NCI-H446 (cell line): ENCODE measurements around the gene SNRPF.
A peak's percentile ranks its signal among the peaks of the same experiment; 100 is the strongest.

ENCODE experiments used
- DNase-seq, 2 experiments: peaks; one replicate each; lab custom pipeline; 2025; lab: John Stamatoyannopoulos, UW

SNRPF gene

DNA sequence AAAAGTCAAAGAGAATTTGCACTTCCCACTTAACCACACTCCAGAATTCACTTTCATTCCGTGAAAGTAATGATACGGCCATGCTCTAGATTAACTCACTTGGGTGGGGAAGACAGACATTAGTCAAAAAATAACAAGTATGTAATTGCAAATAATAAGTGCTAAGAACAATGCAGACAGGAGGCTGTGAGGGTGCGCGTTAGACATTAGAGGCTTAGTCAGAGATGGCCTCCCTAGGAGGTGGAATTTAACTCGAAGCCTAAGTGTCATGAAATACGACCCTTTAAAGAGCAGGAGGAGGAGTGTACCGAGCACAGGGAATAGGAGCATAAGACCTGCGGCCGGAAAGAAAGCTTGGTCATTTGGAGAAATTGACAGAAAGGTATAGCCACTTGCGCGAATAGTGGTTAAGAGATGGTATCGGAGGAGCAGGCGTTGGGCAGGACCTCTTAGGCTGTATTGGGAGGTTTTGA, 628 bp downstream of the SNRPF start:
- no peak for DNase-seq

DNA sequence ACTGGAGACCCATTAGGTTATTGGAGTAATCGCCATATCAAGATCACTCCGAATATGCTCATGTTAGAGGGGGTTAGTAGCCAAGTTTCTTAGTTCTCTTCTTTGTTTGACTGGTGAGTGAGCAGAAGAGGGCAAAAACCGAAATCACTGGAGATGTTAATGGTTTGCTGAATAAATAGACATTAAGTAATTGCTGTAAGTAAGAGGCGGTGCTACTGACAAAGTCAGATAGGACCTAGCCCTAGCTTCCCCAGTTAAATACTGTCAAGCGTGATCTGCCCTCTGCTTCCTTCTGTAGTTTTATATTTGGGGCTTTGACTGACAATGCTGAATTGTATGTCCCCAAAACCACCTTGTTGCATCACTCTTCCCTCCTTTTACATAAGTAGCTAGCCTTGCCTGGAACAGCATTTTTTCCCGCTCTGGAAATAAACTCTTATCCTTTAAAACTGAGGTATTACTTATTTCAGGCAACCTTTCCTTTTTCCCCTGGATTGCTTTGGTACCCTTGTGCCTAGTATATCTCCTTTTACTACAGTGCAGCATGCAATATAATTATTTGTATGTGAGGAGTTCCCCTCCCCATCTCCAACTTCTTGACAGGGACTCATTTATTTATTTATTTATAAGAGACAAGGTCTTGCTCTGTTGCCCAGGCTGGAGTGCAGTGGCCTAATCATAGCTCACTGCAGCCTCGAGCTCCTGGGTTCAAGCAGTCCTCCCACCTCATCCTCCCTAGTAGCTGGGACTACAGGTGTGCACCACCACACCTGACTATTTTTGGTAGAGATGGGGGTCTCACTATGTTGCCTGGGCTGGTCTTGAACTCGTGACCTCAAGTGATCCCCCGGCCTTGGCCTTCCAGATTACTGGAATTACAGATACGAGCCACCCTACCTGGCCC, 1.4 kb downstream of the SNRPF start:
- no peak for DNase-seq

DNA sequence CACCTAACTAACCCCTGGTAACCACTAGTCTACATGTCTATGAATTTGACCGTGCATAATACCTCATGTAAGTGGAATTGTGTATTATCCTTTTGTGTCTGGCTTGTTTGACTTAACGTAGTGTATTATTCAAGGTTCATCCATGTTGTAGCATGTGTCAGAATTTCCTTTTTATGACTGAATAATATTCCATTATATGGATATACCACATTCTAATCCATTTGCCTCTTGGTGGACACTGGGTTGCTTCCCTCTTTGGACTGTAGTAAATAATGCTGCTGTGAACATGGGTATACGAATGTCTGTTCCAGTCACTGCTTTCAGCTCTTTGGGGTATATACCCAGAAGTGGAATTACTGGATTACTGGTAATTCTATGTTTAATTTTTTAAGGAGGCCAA, 3.3 kb downstream of the SNRPF start:
- no peak for DNase-seq

DNA sequence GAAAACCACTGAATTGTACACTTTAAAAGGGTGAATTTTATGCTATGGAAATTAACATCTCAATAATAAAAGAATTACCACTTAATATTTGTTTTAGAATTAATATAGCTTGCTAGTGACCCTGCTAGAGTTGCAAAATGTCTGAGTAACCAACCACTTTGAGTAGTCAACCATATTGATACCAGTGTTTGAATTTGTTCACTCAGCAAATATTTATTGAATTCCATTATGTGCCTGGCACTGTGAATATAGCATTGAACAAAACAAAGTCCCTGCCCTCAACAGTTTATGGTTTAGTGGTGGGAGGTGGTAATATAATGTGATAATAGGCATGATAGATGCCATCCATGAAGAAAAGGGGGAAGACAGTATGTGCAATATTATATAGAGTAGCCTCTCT, 4.6 kb downstream of the SNRPF start:
- no peak for DNase-seq

DNA sequence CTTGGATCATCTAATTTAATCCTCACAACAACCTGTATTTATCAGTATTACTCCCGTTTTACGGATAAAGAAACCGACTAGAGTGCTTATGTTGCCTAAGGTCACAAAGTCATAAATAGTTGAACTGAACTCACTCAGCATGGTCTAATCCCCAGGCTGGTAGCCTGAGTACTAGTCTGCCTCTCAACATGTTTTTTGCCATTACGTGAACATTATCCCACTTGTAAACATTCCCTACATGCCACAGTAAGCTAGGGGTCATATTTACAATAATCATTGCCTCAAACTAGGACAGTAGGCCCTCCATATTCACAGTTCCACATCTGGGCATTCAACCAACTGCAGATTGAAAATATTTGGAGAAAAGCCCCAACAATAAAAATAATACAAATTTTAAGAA, 12.1 kb downstream of the SNRPF start:
- DNase-seq, result no peak

- no peak for DNase-seq
Observed at GRCh38 chr12:95874452-95874851, 15.7 kb downstream of the SNRPF start.

DNA sequence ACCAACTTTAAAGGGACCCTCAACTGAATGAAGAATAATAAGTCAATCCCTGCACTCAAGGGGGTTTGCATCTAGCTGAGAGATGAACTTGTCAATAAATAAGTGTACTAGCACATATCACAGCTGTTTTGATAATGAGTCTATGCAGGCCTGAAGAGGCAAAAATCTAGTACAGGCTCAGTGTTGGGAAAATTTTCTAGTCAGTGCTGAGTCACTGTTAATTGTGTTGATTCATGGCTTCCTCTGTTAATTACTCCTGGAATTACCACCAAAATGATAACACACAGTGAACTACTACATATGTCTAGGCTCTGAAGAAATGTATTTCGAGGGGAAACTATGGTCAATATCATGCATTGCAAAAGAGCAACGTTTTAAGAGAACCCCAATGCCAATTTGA, 18.9 kb downstream of the SNRPF start:
- DNase-seq, result no peak

GRCh38 chr12:95880895-95881294, 22.1 kb downstream of the SNRPF start:
- no peak for DNase-seq

- DNase-seq, result peak in 1 of 2 experiments; percentile 43
Observed at GRCh38 chr12:95881331-95881955, 22.7 kb downstream of the SNRPF start.

DNA sequence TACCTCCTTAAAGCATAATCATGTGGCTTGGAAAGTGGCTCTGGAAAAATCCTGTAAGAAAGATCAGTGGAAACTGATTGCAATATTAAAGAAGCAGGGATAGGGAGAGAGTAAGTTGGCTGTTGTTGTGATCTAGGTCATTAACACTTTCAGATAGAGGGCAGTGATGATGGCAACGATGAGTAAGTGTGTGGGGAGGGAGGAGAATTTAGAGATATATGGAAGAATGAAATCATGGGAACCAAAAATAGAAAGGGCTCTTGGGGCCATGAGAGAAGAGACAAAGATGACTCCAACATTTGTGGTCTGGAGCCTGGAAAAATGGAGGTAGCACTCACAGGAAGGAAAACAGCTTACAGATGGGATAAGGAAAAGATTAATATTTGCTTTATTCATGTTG, 23.3 kb downstream of the SNRPF start:
- no peak for DNase-seq

GRCh38 chr12:95882873-95883272, 24.1 kb downstream of the SNRPF start:
- no peak for DNase-seq

DNA sequence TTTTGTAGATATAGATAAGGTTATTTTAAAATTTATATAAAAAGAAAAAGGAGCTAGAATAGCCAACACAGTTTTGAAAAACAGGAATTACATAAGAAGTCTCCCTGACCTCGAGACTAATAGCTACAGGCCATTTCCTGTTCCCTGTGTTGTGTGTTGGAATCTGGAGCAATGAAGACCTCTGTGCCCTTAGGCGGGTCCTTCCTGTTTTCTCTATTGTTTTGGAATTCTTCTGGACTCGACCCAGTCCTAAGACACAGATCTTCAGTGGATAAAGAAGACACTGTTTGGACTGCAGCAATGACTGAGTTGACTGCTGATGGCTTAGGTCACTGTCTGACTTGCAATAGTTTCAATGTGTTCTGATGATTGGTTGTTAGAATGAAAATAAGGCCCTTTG, 26.2 kb downstream of the SNRPF start:
- no peak for DNase-seq

DNA sequence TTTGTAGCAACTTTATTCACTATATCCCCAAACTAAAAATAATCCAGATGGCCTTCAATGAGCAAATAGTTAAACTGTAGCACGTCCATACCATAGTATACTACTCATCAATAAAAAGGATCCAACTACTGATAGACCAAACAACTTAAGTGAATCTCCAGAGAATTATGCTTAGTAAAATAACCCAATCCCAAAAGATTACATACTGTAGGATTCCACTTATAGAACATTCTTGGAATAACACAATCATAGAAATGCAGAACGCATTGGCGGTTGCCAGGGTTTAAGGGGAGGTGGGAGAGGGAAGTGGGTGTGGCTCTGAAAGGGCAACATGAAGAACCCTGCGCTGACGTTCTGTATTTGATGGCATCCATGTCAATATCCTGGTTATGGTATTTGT, 28.6 kb downstream of the SNRPF start:
- no peak for DNase-seq

DNA sequence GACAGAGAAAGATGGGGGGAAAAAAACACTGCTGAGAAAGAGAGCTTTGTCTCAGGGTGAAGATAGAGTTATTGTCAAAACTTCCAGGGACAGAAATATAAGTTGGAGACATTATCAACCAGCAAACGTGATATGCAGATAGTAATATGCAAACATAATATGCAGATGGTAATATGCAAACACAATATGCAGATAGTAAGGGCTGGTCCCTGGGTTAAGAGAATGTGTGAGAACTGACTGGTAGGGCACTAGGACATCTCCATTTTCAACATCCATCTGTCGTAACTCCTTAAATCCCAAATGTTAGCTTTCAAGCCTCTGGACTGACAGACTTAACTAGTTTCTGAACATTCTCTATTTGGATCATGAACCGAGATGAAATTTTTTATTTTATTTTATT, 32.2 kb downstream of the SNRPF start:
- no peak for DNase-seq

- DNase-seq, result no peak
Observed at GRCh38 chr12:95896846-95897245, 38.1 kb downstream of the SNRPF start.

DNA sequence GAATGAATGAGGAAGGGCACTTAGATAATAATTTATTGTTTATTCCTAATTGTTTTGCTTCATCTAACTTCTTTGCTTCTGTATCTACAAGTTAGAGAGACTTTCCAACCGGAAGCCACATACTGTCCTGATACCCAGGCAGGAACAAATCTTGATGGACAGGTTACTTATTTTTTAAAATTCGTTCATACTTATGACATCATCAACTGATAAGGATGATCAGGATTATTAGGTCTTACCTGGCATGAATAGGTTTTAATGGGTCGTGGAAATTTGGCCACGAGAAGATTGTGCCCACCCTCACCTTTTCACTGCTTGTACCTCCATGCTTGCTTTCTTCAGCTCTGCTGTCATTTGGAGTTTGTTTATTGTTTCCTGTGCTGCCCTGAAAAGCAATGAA, 39.3 kb downstream of the SNRPF start:
- DNase-seq, result no peak

DNA sequence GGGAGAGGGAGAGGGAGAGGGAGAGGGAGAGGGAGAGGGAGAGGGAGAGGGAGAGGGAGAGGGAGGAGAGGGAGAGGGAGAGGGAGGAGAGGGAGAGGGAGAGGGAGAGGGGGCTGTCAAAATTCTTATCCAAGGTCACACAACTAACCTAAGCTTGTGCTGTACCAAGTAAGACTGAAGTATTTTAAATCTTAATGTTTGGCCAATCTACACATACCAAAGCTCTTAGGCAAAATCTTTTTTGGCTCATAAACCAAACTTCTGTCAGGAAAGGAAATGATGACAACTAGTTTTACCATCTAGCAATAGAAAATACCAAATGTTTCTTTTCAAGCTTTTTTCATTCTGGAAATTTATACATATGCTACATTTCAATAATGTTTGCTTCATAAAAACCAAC, 49.8 kb downstream of the SNRPF start:
- DNase-seq, result no peak

DNA sequence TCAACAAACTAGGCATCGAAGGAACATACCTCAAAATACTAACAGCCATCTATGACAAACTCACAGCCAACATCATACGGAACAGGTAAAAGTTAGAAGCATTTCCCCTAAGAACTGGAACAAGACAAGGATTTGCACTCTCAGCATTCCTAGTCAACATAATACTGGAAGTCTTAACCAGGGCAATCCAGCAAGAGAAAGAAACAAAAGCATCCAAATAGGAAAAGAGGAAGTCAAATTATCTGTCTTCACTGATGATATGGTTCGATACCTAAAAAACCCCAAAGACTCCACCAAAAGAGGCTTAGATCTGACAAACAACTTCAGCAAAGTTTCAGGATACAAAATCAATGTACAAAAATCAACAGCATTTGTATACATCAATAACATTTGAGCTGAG, 51.1 kb downstream of the SNRPF start:
- DNase-seq, result no peak
